HEK293 (cell line): ENCODE measurements around the gene SARS1.

Experiments used
- CTCF ChIP-seq: fragments of 450-650 bp; formaldehyde crosslinking; IDR thresholded peaks from 2 replicates; pipeline ENCODE4 v1.5.1; 2016; ENCODE audit warnings: missing biosample characterization, missing genetic modification characterization
- KLF10 ChIP-seq: fragments of 450-650 bp; IDR thresholded peaks from 2 replicates; pipeline ENCODE4 v1.5.1; 2018; ENCODE audit warnings: missing biosample characterization, mild to moderate bottlenecking, missing genetic modification characterization
- MZF1 ChIP-seq: fragments of 450-650 bp; formaldehyde crosslinking; IDR thresholded peaks from 2 replicates; pipeline ENCODE4 v1.5.1; 2017; ENCODE audit warnings: missing biosample characterization, missing genetic modification characterization, borderline replicate concordance
- PATZ1 ChIP-seq: fragments of 450-650 bp; formaldehyde crosslinking; IDR thresholded peaks from 2 replicates; pipeline ENCODE4 v1.5.1; 2016; ENCODE audit warnings: missing biosample characterization, missing genetic modification characterization
- TCF7L2 ChIP-seq: IDR thresholded peaks from 2 replicates; pipeline ENCODE4 v1.6.1; 2011; ENCODE audit warnings: low read depth, mild to moderate bottlenecking, inconsistent platforms, low read length, moderate library complexity, borderline replicate concordance
- TRIM28 ChIP-seq: IDR thresholded peaks from 2 replicates; pipeline ENCODE4 v1.6.1; 2011; ENCODE audit warnings: low read length, control low read depth, borderline replicate concordance
- ZNF18 ChIP-seq: fragments of 450-650 bp; formaldehyde crosslinking; IDR thresholded peaks from 2 replicates; pipeline ENCODE4 v1.5.1; 2016; ENCODE audit warnings: missing biosample characterization, missing genetic modification characterization
- ZNF2 ChIP-seq: fragments of 450-650 bp; formaldehyde crosslinking; IDR thresholded peaks from 2 replicates; pipeline ENCODE4 v1.5.1; 2016; ENCODE audit warnings: missing biosample characterization, missing genetic modification characterization
- ZNF513 ChIP-seq: fragments of 450-650 bp; IDR thresholded peaks from 2 replicates; pipeline ENCODE4 v1.5.1; 2018; ENCODE audit warnings: missing biosample characterization, missing genetic modification characterization
- ZNF514 ChIP-seq: fragments of 450-650 bp; formaldehyde crosslinking; IDR thresholded peaks from 2 replicates; pipeline ENCODE4 v1.5.1; 2016; ENCODE audit warnings: missing biosample characterization, missing genetic modification characterization
- TF ChIP-seq, protein P1 (sequence below): fragments of 450-650 bp; formaldehyde crosslinking; IDR thresholded peaks from 2 replicates; pipeline ENCODE4 v1.5.1; 2016; ENCODE audit warnings: missing biosample characterization, missing genetic modification characterization
- TF ChIP-seq, protein P2 (sequence below): fragments of 450-650 bp; formaldehyde crosslinking; IDR thresholded peaks from 2 replicates; pipeline ENCODE4 v1.5.1; 2016; ENCODE audit warnings: missing biosample characterization, missing genetic modification characterization

- TF ChIP-seq CTCF (tag by site-specific recombination) (no peak), TRIM28 (no peak), ZNF514 (tag by site-specific recombination) (no peak), ZNF513 (tag by site-specific recombination) (no peak), TCF7L2 (no peak), ZNF18 (tag by site-specific recombination) (no peak), MZF1 (tag by site-specific recombination) (no peak), KLF10 (tag by site-specific recombination) (no peak), ZNF2 (tag by site-specific recombination) (no peak), PATZ1 (tag by site-specific recombination) (no peak)
- TF ChIP-seq, protein P1, sequence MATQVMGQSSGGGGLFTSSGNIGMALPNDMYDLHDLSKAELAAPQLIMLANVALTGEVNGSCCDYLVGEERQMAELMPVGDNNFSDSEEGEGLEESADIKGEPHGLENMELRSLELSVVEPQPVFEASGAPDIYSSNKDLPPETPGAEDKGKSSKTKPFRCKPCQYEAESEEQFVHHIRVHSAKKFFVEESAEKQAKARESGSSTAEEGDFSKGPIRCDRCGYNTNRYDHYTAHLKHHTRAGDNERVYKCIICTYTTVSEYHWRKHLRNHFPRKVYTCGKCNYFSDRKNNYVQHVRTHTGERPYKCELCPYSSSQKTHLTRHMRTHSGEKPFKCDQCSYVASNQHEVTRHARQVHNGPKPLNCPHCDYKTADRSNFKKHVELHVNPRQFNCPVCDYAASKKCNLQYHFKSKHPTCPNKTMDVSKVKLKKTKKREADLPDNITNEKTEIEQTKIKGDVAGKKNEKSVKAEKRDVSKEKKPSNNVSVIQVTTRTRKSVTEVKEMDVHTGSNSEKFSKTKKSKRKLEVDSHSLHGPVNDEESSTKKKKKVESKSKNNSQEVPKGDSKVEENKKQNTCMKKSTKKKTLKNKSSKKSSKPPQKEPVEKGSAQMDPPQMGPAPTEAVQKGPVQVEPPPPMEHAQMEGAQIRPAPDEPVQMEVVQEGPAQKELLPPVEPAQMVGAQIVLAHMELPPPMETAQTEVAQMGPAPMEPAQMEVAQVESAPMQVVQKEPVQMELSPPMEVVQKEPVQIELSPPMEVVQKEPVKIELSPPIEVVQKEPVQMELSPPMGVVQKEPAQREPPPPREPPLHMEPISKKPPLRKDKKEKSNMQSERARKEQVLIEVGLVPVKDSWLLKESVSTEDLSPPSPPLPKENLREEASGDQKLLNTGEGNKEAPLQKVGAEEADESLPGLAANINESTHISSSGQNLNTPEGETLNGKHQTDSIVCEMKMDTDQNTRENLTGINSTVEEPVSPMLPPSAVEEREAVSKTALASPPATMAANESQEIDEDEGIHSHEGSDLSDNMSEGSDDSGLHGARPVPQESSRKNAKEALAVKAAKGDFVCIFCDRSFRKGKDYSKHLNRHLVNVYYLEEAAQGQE (tag by site-specific recombination): no peak
- TF ChIP-seq, protein P2, sequence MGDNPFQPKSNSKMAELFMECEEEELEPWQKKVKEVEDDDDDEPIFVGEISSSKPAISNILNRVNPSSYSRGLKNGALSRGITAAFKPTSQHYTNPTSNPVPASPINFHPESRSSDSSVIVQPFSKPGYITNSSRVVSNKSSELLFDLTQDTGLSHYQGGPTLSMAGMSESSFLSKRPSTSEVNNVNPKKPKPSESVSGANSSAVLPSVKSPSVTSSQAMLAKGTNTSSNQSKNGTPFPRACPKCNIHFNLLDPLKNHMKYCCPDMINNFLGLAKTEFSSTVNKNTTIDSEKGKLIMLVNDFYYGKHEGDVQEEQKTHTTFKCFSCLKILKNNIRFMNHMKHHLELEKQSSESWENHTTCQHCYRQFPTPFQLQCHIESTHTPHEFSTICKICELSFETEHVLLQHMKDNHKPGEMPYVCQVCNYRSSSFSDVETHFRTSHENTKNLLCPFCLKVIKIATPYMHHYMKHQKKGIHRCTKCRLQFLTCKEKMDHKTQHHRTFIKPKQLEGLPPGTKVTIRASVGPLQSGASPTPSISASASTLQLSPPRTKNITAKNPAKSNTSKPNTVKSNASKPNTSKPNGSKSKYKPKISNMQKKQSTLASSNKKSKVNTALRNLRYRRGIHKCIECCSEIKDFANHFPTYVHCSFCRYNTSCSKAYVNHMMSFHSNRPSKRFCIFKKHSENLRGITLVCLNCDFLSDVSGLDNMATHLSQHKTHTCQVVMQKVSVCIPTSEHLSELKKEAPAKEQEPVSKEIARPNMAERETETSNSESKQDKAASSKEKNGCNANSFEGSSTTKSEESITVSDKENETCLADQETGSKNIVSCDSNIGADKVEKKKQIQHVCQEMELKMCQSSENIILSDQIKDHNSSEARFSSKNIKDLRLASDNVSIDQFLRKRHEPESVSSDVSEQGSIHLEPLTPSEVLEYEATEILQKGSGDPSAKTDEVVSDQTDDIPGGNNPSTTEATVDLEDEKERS (tag by site-specific recombination): no peak
Observed at GRCh38 chr1:109207467-109208103, 6.1 kb upstream of the SARS1 start.
